ENCODE data around the gene SCYL3.
"Not testable (repeated sequence)": the region's sequence is repeated elsewhere in the genome, so short reads cannot be mapped to it uniquely, and the experiment has no call there.

The SCYL3 gene

GRCh38 chr1:169834869-169835268 is 58.8 kb downstream of the SCYL3 start:
- no peak overlapping the region for H3K4me3 ChIP-seq (ENCODE audit: low read depth, low read length)
- DNase-seq (ENCODE audit: low read depth), result no peak

- DNase-seq (ENCODE audit: low read depth), result no peak
Observed at GRCh38 chr1:169833179-169833901, 60.4 kb downstream of the SCYL3 start.

GRCh38 chr1:169829671-169830070 is 64.0 kb downstream of the SCYL3 start:
- DNase-seq (ENCODE audit: low read depth), result no peak

More at GRCh38 chr1:169833179-169833901, 60.4 kb downstream of the SCYL3 start:
- no peak overlapping the region for H3K4me3 ChIP-seq (ENCODE audit: low read depth, low read length)

GRCh38 chr1:169824153-169824552 is 69.5 kb downstream of the SCYL3 start:
- DNase-seq (ENCODE audit: low read depth), result no peak
- H3K4me3 ChIP-seq (ENCODE audit: low read depth, low read length), result no peak overlapping the region

More at GRCh38 chr1:169829671-169830070, 64.0 kb downstream of the SCYL3 start:
- no peak overlapping the region for H3K4me3 ChIP-seq (ENCODE audit: low read depth, low read length)

GRCh38 chr1:169821500-169821899 is 72.2 kb downstream of the SCYL3 start:
- no peak for DNase-seq (ENCODE audit: low read depth)

GRCh38 chr1:169816617-169817016 is 77.1 kb downstream of the SCYL3 start:
- DNase-seq (ENCODE audit: low read depth), result no peak
- H3K4me3 ChIP-seq (ENCODE audit: low read depth, low read length), result no peak overlapping the region

More at GRCh38 chr1:169821500-169821899, 72.2 kb downstream of the SCYL3 start:
- no peak overlapping the region for H3K4me3 ChIP-seq (ENCODE audit: low read depth, low read length)

- H3K4me3 ChIP-seq (ENCODE audit: low read depth, low read length), result no peak overlapping the region
- DNase-seq (ENCODE audit: low read depth), result no peak
Observed at GRCh38 chr1:169814265-169814664, 79.4 kb downstream of the SCYL3 start.

- H3K4me3 ChIP-seq (ENCODE audit: low read depth, low read length), result no peak overlapping the region
- no peak for DNase-seq (ENCODE audit: low read depth)
Observed at GRCh38 chr1:169812131-169812530, 81.6 kb downstream of the SCYL3 start.

GRCh38 chr1:169811418-169812035 is 82.2 kb downstream of the SCYL3 start:
- H3K4me3 ChIP-seq (ENCODE audit: low read depth, low read length); DNase-seq (ENCODE audit: low read depth): not testable (repeated sequence)

GRCh38 chr1:169809370-169810095 is 84.2 kb downstream of the SCYL3 start:
- no peak overlapping the region for H3K4me3 ChIP-seq (ENCODE audit: low read depth, low read length)
- no peak for DNase-seq (ENCODE audit: low read depth)

- no peak for DNase-seq (ENCODE audit: low read depth)
- H3K4me3 ChIP-seq (ENCODE audit: low read depth, low read length), result no peak overlapping the region
Observed at GRCh38 chr1:169804941-169805340, 88.8 kb downstream of the SCYL3 start.

GRCh38 chr1:169802888-169803287 is 90.8 kb downstream of the SCYL3 start:
- H3K4me3 ChIP-seq (ENCODE audit: low read depth, low read length), result no peak overlapping the region
- DNase-seq (ENCODE audit: low read depth), result no peak

Measured in skeletal muscle cell (primary cell).